Gastrocnemius medialis (tissue), 4 donors: ENCODE data around the gene POC1A. TPM values are rescaled to one million over a fixed set of nuclear protein-coding genes. Genes with fewer than 3 reads are reported as not detected.

Source experiments
- ATAC-seq, 2 donors: fragments of 150-250 bp; one replicate each; pipeline ENCODE4 v1.9.1; 2016
- DNase-seq, 2 donors: peaks; one replicate each; pipeline ENCODE4 v3.0.0-alpha.2; 2019
- H3K27ac ChIP-seq, 4 donors: fragments of 200-600 bp; sonication (generic); 1 replicate in 1 of 4; 2 replicates in 3 of 4; pipeline ENCODE4 v1.5.1; 2016 to 2018; ENCODE audit warnings: mild to moderate bottlenecking in 2 of 4, moderate library complexity in 1 of 4
- H3K27me3 ChIP-seq, 3 donors: fragments of 200-600 bp; sonication (generic) in 2 of 3; 1 replicate in 1 of 3; 2 replicates in 2 of 3; pipeline versions ENCODE4 v1.5.1 to v1.6.0; 2016 to 2019; ENCODE audit warnings: mild to moderate bottlenecking in 1 of 3, moderate library complexity in 1 of 3
- H3K36me3 ChIP-seq, 2 donors: fragments of 200-600 bp; sonication (generic) in 1 of 2; one replicate each; pipeline ENCODE4 v1.5.1; 2017 to 2018
- H3K4me1 ChIP-seq, 2 donors: fragments of 200-600 bp; sonication (generic) in 1 of 2; one replicate each; pipeline ENCODE4 v1.5.1; 2016 to 2017; ENCODE audit warnings: mild to moderate bottlenecking in 2 of 2
- H3K4me3 ChIP-seq, 4 donors: fragments of 200-600 bp; sonication (generic) in 3 of 4; 1 replicate in 1 of 4; 2 replicates in 3 of 4; pipeline ENCODE4 v1.5.1; 2016 to 2019; ENCODE audit warnings: mild to moderate bottlenecking in 2 of 4
- H3K9me3 ChIP-seq, 3 donors: fragments of 200-600 bp; sonication (generic) in 2 of 3; 1 replicate in 1 of 3; 2 replicates in 2 of 3; pipeline ENCODE4 v1.5.1; 2016 to 2019
- POLR2A ChIP-seq, 2 donors: fragments of 450-650 bp; IDR thresholded peaks; one replicate each; pipeline ENCODE4 v1.6.1; 2017; ENCODE audit warnings: antibody characterized with exemption in 2 of 2, mild to moderate bottlenecking in 2 of 2, moderate library complexity in 2 of 2
- in situ Hi-C, 4 donors: fragments of 200-750 bp; cut with MboI; loops; one replicate each; pipeline versions ENCODE4 v1.15.0 to v1.8.0; 2017; ENCODE audit warnings: low sequenced_read_pairs in 4 of 4
- intact Hi-C: fragments of 100-400 bp; cut with DNase I; formaldehyde crosslinking; loops from one replicate; pipeline ENCODE4 v1.15.1; 2023; ENCODE audit warnings: low total_unique reads
- total RNA-seq, 4 donors: library from RNA; depleted of rRNA; stranded (reverse); fragments of >200 nt; gene quantifications; one replicate each; pipeline versions ENCODE4 v1.1.0 to v1.2.3, GENCODE V29; 2016
- TF ChIP-seq, protein P1 (sequence below), 5 experiments: fragments of 450-650 bp in 3 of 5; fragments of 200-600 bp in 2 of 5; sonication (generic) in 2 of 5; IDR thresholded peaks in 4 of 5; conservative IDR thresholded peaks in 1 of 5; 1 replicate in 4 of 5; 2 replicates in 1 of 5; pipeline ENCODE4 v1.5.1; 2016 to 2019; ENCODE audit warnings: antibody characterized with exemption in 5 of 5, mild to moderate bottlenecking in 3 of 5, moderate library complexity in 3 of 5

The POC1A gene
- total RNA-seq, 4 donors from 2014 or later = 0.51 to 3.2 (median 0.81) TPM

GRCh38 chr3:52195823-52196331, 41.7 kb upstream of the POC1A start:
- Histone ChIP-seq H3K27ac (peak overlapping the region; percentile 27 to 97 (median 46)), H3K9me3 (no peaks in the 10 kb centered on the region), H3K27me3 (no peaks in the 10 kb centered on the region), H3K4me3 (no peak overlapping the region), H3K4me1 (peaks cover 30 to 34% of the 10 kb centered on the region in 2 donors), H3K36me3 (peaks cover 0 to 16% of the 10 kb centered on the region in 2 donors)
- peak in 1 of 2 donors; percentile 11 for ATAC-seq
- intact Hi-C loops = no loop called here
- in situ Hi-C loops = no loop called here
- DNase-seq = no peak
- TF ChIP-seq, protein P1, sequence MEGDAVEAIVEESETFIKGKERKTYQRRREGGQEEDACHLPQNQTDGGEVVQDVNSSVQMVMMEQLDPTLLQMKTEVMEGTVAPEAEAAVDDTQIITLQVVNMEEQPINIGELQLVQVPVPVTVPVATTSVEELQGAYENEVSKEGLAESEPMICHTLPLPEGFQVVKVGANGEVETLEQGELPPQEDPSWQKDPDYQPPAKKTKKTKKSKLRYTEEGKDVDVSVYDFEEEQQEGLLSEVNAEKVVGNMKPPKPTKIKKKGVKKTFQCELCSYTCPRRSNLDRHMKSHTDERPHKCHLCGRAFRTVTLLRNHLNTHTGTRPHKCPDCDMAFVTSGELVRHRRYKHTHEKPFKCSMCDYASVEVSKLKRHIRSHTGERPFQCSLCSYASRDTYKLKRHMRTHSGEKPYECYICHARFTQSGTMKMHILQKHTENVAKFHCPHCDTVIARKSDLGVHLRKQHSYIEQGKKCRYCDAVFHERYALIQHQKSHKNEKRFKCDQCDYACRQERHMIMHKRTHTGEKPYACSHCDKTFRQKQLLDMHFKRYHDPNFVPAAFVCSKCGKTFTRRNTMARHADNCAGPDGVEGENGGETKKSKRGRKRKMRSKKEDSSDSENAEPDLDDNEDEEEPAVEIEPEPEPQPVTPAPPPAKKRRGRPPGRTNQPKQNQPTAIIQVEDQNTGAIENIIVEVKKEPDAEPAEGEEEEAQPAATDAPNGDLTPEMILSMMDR (IDR thresholded peaks at IDR 0.05 in 4 of 5, conservative IDR thresholded peaks at IDR 0.05 in 1 of 5) = no peak
- no peak for TF ChIP-seq POLR2A (IDR thresholded peaks at IDR 0.05)

- Histone ChIP-seq H3K27ac (peak overlapping the region in 1 of 4 donors; percentile 97), H3K36me3 (peaks cover 0 to 11% of the 10 kb centered on the region in 2 donors), H3K4me3 (no peak overlapping the region), H3K4me1 (peaks cover 26 to 30% of the 10 kb centered on the region in 2 donors), H3K9me3 (no peaks in the 10 kb centered on the region), H3K27me3 (no peaks in the 10 kb centered on the region)
- TF ChIP-seq POLR2A (IDR thresholded peaks at IDR 0.05) = no peak
- TF ChIP-seq, protein P1 (IDR thresholded peaks at IDR 0.05 in 4 of 5, conservative IDR thresholded peaks at IDR 0.05 in 1 of 5) = no peak
- in situ Hi-C loops (no loop called here), intact Hi-C loops (no loop called here)
- DNase-seq (no peak), ATAC-seq (no peak)
Measured at GRCh38 chr3:52195291-52195597, 41.0 kb upstream of the POC1A start.

DNA sequence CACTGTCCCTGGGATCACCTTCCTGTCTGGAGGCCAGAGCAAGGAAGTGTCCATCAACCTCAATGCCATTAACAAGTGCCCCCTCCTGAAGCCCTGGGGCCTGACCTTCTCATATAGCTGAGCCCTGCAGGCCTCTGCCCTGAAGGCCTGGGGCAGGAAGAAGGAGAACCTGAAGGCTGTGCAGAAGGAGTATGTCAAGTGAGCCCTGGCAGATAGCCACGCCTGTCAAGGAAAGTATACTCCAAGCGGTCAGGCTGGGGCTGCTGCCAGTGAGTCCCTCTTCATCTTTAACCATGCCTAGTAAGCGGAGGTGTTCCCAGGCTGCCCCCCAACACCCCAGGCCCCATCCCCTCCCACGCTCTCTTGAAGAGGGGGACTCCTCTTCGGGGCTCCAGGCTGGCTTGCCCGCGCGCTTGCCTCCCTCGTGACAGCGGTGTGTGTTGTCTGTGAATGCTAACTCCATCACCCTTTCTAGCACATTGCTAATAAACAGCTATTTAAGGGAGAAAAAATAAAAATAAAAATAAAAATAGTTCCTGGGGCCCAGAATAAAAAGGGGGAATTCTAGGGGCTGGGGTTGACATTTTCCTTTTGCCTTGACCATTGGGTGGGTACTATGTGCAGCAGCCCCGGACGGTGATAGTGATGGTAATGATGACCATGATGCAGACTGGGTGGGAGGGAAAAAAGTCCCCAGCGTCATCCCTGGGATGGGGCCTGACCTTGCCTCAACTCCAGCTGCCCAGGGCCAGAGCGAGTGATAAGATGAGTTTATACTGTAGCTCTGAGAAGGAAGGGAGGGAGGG, 40.5 kb upstream of the POC1A start:
- H3K9me3 ChIP-seq = no peaks in the 10 kb centered on the region
- in situ Hi-C loops = no loop called here
- no peak for TF ChIP-seq POLR2A (IDR thresholded peaks at IDR 0.05)
- TF ChIP-seq, protein P1 (IDR thresholded peaks at IDR 0.05 in 4 of 5, conservative IDR thresholded peaks at IDR 0.05 in 1 of 5) = no peak
- ATAC-seq (no peak), DNase-seq (no peak)
- peaks cover 0 to 6% of the 10 kb centered on the region in 2 donors for H3K36me3 ChIP-seq
- H3K4me3 ChIP-seq = no peak overlapping the region
- peaks cover 21 to 27% of the 10 kb centered on the region in 2 donors for H3K4me1 ChIP-seq
- H3K27ac ChIP-seq = no peak overlapping the region
- intact Hi-C loops = no loop called here
- no peaks in the 10 kb centered on the region for H3K27me3 ChIP-seq

- Histone ChIP-seq H3K4me3 (no peak overlapping the region), H3K9me3 (no peaks in the 10 kb centered on the region), H3K27ac (peak overlapping the region in 1 of 4 donors; percentile 18), H3K36me3 (no peaks in the 10 kb centered on the region), H3K27me3 (no peaks in the 10 kb centered on the region), H3K4me1 (peaks cover 10 to 13% of the 10 kb centered on the region in 2 donors)
- TF ChIP-seq, protein P1 (IDR thresholded peaks at IDR 0.05 in 4 of 5, conservative IDR thresholded peaks at IDR 0.05 in 1 of 5) = no peak
- no peak for TF ChIP-seq POLR2A (IDR thresholded peaks at IDR 0.05)
- in situ Hi-C loops (no loop called here), intact Hi-C loops (no loop called here)
- DNase-seq (peak; percentile 80 to 85), ATAC-seq (peak; percentile 73 to 79)
Measured at GRCh38 chr3:52193065-52193464, 38.8 kb upstream of the POC1A start.
